ENCODE measurements around the gene ZNF19.

Gene ZNF19

GRCh38 chr16:71484006-71484893 is 4.9 kb downstream of the ZNF19 start:
- peak; percentile 87 for DNase-seq (ENCODE audit: low read depth)

- no peak for DNase-seq (ENCODE audit: low read depth)
Observed at GRCh38 chr16:71482569-71482968, 6.6 kb downstream of the ZNF19 start.

- no peak for DNase-seq (ENCODE audit: low read depth)
Observed at GRCh38 chr16:71480956-71481355, 8.2 kb downstream of the ZNF19 start.

- no peak for DNase-seq (ENCODE audit: low read depth)
Observed at GRCh38 chr16:71479420-71479819, 9.7 kb downstream of the ZNF19 start.

GRCh38 chr16:71476457-71477124 is 12.5 kb downstream of the ZNF19 start:
- no peak for DNase-seq (ENCODE audit: low read depth)

- DNase-seq (ENCODE audit: low read depth): peak; percentile 84
Observed at GRCh38 chr16:71474864-71475263, 14.3 kb downstream of the ZNF19 start.

GRCh38 chr16:71473891-71474290 is 15.2 kb downstream of the ZNF19 start:
- no peak for DNase-seq (ENCODE audit: low read depth)

- DNase-seq (ENCODE audit: low read depth): no peak
Observed at GRCh38 chr16:71472931-71473330, 16.2 kb downstream of the ZNF19 start.

GRCh38 chr16:71472051-71472450 is 17.1 kb downstream of the ZNF19 start:
- no peak for DNase-seq (ENCODE audit: low read depth)

GRCh38 chr16:71467810-71468209 is 21.3 kb downstream of the ZNF19 start:
- no peak for DNase-seq (ENCODE audit: low read depth)

- DNase-seq (ENCODE audit: low read depth): no peak
Observed at GRCh38 chr16:71464231-71464630, 24.9 kb downstream of the ZNF19 start.

- DNase-seq (ENCODE audit: low read depth): peak; percentile 40
Observed at GRCh38 chr16:71461686-71462648, 27.2 kb downstream of the ZNF19 start, which contains the start of gene ZNF23. TSS of gene ZNF23 (minus strand) at chr16:71462247. CDS start at chr16:71456796, 5,451 bp downstream.

- no peak for DNase-seq (ENCODE audit: low read depth)
Observed at GRCh38 chr16:71460941-71461340, 28.2 kb downstream of the ZNF19 start.

GRCh38 chr16:71460236-71460635 is 28.9 kb downstream of the ZNF19 start:
- no peak for DNase-seq (ENCODE audit: low read depth)

- no peak for DNase-seq (ENCODE audit: low read depth)
Observed at GRCh38 chr16:71459510-71459909, 29.6 kb downstream of the ZNF19 start.

GRCh38 chr16:71456801-71457200 is 32.3 kb downstream of the ZNF19 start:
- DNase-seq (ENCODE audit: low read depth): no peak

- no peak for DNase-seq (ENCODE audit: low read depth)
Observed at GRCh38 chr16:71453036-71453435, 36.1 kb downstream of the ZNF19 start.

GRCh38 chr16:71449020-71449419 is 40.1 kb downstream of the ZNF19 start:
- DNase-seq (ENCODE audit: low read depth): no peak

- no peak for DNase-seq (ENCODE audit: low read depth)
Observed at GRCh38 chr16:71448274-71448866, 40.8 kb downstream of the ZNF19 start.

- no peak for DNase-seq (ENCODE audit: low read depth)
Observed at GRCh38 chr16:71443714-71444113, 45.4 kb downstream of the ZNF19 start.

GRCh38 chr16:71442051-71442440 is 47.1 kb downstream of the ZNF19 start, which contains the start of gene TLE7:
TSS of gene TLE7 (minus strand) at chr16:71442054. CDS start at chr16:71433324, 8,730 bp downstream.
- no peak for DNase-seq (ENCODE audit: low read depth)

Data from stromal cell of bone marrow (primary cell).